ENCODE results near the gene STK32B. TPM values are rescaled to one million over a fixed set of nuclear protein-coding genes. Genes with fewer than 3 reads are reported as not detected.
"Not testable (repeated sequence)": the region's sequence is repeated elsewhere in the genome, so short reads cannot be mapped to it uniquely, and the experiment has no call there.

Gene STK32B
- total and polyA plus RNA-seq, 2 donors (not counting 3 experiments of a cell fraction or from before 2014, with no cell fraction given), result 5.6 to 7.8 TPM

DNA sequence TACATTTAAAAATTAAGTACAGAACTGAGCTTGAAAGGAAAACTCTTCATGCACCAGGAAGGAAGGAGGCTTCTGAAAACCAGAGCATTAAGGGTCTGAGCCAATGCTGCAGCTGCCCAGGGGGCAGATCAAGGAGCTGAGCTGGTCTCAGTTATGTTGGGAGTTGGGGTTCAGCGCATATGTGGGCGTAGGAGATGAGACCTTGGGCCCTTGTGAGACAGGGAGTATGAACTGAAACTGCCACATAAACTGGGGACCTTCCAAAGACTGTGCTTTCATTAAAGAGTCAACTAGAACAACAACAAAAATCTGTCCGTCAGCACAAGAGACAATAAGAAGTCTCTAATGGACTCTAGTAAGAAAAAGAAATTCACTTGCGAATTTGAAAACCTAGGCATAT lies 226.9 kb downstream of the STK32B start:
- no peak overlapping the region for H3K4me3 ChIP-seq (replicated peaks in 1 of 3; ENCODE audit: insufficient read depth in 1 of 3, low read depth in 1 of 3, low read length in 3 of 3)
- TF ChIP-seq GATA2 (IDR thresholded peaks at IDR 0.05; ENCODE audit: insufficient read depth, insufficient read length, low read depth, low read length), result no peak
- no peak for TF ChIP-seq POLR2AphosphoS5 (IDR thresholded peaks at IDR 0.05; ENCODE audit: insufficient read depth, low read depth, low read length)
- TF ChIP-seq, protein P1, sequence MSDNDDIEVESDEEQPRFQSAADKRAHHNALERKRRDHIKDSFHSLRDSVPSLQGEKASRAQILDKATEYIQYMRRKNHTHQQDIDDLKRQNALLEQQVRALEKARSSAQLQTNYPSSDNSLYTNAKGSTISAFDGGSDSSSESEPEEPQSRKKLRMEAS (IDR thresholded peaks at IDR 0.05; ENCODE audit: insufficient read depth, insufficient read length), result no peak
- no TSS peak for BruUV-seq (replicated peaks)
- H3K36me3 ChIP-seq (ENCODE audit: control insufficient read depth in 2 of 2, extremely low read depth in 1 of 2, insufficient read depth in 2 of 2, low read length in 2 of 2), result no peaks in the 10 kb centered on the region
- intact Hi-C loops (cut with micrococcal nuclease) (no loop called here), dilution Hi-C loops (cut with MboI; ENCODE audit: extremely low pct_ligation_motif_present, low sequenced_read_pairs) (no loop called here)
- no peaks in the 10 kb centered on the region for H3K27me3 ChIP-seq (ENCODE audit: control insufficient read depth in 2 of 2, insufficient read depth in 2 of 2, low read length in 2 of 2)
- no peaks in the 10 kb centered on the region for H3K4me1 ChIP-seq (ENCODE audit: control insufficient read depth, extremely low read depth, insufficient read depth, low read length)
- H3K27ac ChIP-seq (ENCODE audit: insufficient read depth, low read depth, low read length), result no peak overlapping the region
- no peaks in the 10 kb centered on the region for H3K9me1 ChIP-seq (replicated peaks; ENCODE audit: control insufficient read depth, extremely low read depth, insufficient read depth, low read length)
- CTCF ChIA-PET, result no interaction called here
- DNase-seq (ENCODE audit: low read depth, low spot score), result no peak
- H4K20me1 ChIP-seq (replicated peaks; ENCODE audit: control insufficient read depth, extremely low read depth, insufficient read depth, low read length), result no peaks in the 10 kb centered on the region
- POLR2A ChIA-PET, result no interaction called here
- no peak for FAIRE-seq
- H3K9ac ChIP-seq (replicated peaks; ENCODE audit: extremely low read depth, insufficient read depth, low read length), result no peak overlapping the region
- no peaks in the 10 kb centered on the region for H3K79me2 ChIP-seq (ENCODE audit: control insufficient read depth, insufficient read depth, low read length)
- peaks cover 3% of the 10 kb centered on the region for H3K9me3 ChIP-seq (replicated peaks; ENCODE audit: control insufficient read depth, insufficient read depth, low read length)
- H3K4me2 ChIP-seq (ENCODE audit: insufficient read depth, low read length), result no peak overlapping the region
- H2AFZ ChIP-seq (ENCODE audit: low read depth, low read length), result no peak overlapping the region

DNA sequence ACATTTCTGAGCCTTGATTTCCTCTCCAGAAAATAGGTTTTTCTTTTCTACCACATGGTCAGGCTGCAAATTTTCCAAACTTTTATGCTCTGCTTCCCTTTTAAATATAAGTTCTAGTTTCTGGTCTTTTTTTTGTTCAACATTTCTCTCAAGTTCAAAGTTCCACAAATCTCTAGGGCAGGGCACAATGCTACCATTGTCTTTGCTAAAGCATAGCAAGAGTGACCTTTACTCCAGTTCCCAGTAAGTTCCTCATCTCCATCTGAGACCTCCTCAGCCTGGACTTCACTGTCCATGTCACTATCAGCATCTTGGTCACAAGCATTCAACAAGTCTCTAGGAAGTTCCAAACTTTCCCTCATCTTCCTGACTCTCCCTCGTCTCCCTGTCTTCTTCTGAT lies 228.8 kb downstream of the STK32B start:
- intact Hi-C loops (cut with micrococcal nuclease); DNase-seq (ENCODE audit: low read depth, low spot score); CTCF ChIA-PET: not testable (repeated sequence)

More for the DNA sequence above, 228.8 kb downstream of the STK32B start:
- H3K9me1 ChIP-seq (replicated peaks; ENCODE audit: control insufficient read depth, extremely low read depth, insufficient read depth, low read length); BruUV-seq (replicated peaks); H3K4me2 ChIP-seq (ENCODE audit: insufficient read depth, low read length); H3K4me1 ChIP-seq (ENCODE audit: control insufficient read depth, extremely low read depth, insufficient read depth, low read length); H3K79me2 ChIP-seq (ENCODE audit: control insufficient read depth, insufficient read depth, low read length); FAIRE-seq; POLR2A ChIA-PET; H3K36me3 ChIP-seq (ENCODE audit: control insufficient read depth in 2 of 2, extremely low read depth in 1 of 2, insufficient read depth in 2 of 2, low read length in 2 of 2); H3K27me3 ChIP-seq (ENCODE audit: control insufficient read depth in 2 of 2, insufficient read depth in 2 of 2, low read length in 2 of 2); H3K4me3 ChIP-seq (replicated peaks in 1 of 3; ENCODE audit: insufficient read depth in 1 of 3, low read depth in 1 of 3, low read length in 3 of 3); H2AFZ ChIP-seq (ENCODE audit: low read depth, low read length); H4K20me1 ChIP-seq (replicated peaks; ENCODE audit: control insufficient read depth, extremely low read depth, insufficient read depth, low read length); H3K27ac ChIP-seq (ENCODE audit: insufficient read depth, low read depth, low read length); H3K9ac ChIP-seq (replicated peaks; ENCODE audit: extremely low read depth, insufficient read depth, low read length); H3K9me3 ChIP-seq (replicated peaks; ENCODE audit: control insufficient read depth, insufficient read depth, low read length); dilution Hi-C loops (cut with MboI; ENCODE audit: extremely low pct_ligation_motif_present, low sequenced_read_pairs): not testable (repeated sequence)

Data from endothelial cell of umbilical vein (primary cell).